NCI-H187 (cell line): ENCODE measurements around the gene AP4M1.

Experiments used
- DNase-seq, 2 experiments: peaks; one replicate each; lab custom pipeline; 2025; lab: John Stamatoyannopoulos, UW

Gene AP4M1

DNA sequence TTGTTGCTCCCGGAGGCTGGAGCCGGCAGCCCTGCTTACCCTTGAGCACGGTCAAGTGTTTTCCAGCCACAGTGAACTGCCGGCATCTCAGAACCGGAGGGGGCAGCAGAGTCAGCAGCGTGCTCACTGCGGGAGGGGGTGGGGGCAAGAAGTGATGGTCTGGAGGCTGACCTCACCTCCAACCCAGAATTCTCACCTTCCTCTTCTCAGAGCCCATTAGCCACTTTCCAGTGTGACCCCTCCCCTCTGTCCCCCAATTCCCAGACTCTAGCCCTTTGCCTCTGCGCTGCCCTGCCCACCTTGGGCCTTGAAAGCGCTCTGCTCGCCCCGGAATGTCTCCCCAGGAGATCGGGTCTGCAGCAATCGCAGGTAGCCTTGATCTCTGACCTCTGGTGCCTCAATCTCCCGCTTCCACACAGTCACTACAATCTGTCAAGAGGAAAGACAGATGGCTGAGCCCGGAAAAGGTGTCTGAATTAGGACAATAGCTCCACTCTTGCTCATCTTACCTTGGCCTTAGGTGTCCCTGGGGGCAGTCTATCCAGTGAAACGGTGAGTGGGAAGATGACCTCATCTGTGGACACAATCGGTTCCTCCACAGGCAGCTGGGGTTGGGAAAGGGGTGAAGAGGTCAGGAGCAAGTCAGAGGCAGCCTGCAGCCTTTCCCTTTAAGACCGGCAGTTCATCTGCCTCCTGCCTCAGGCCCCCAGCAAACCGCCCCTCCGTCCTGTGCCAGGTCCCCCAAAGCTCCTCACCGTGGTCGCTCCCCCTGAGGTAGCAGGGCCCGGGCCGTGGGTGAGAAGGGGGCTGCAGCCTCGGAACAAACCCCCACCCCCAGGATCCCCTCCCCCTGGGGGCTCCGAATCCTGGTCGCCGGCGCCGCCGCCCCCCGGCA is 56.1 kb downstream of the AP4M1 start:
- no peak for DNase-seq
